IPS-18c (cell line): Measurements from ENCODE around the gene ISLR2.
"Not testable (repeated sequence)": the region's sequence is repeated elsewhere in the genome, so short reads cannot be mapped to it uniquely, and the experiment has no call there.

ENCODE experiments used
- H3K4me3 ChIP-seq: 2 replicates; pipeline ENCODE4 v1.7.0; 2013; ENCODE audit warnings: low read depth, mild to moderate bottlenecking, low read length, moderate library complexity; ENCODE audit not compliant: insufficient read depth
- H3K9me3 ChIP-seq: one replicate; pipeline ENCODE4 v1.6.1; 2013; ENCODE audit warnings: mild to moderate bottlenecking, low read length, moderate library complexity; ENCODE audit not compliant: control insufficient read depth, insufficient read depth

The ISLR2 gene

DNA sequence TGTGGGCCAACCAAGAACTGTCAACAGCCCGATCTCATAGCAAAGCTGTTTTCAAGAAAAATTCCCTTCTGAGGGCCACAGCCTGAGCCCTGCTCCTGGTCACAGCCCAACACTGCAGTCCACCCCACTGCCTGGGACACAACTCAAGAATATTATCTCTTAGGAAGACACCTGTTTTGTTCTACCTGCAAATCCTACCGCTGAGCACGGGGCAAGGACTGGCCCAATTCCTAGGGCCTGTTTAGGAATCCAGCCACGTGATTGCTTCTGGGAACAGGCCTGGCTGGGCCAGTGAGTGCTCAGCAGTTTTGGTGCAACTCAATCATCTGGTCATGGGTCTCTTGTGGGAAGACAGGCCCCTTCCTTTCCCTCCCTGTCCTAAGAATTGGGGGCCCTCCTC lies 8.3 kb downstream of the ISLR2 start:
- H3K9me3 ChIP-seq, result peaks cover 4% of the 10 kb centered on the region
- no peak overlapping the region for H3K4me3 ChIP-seq

DNA sequence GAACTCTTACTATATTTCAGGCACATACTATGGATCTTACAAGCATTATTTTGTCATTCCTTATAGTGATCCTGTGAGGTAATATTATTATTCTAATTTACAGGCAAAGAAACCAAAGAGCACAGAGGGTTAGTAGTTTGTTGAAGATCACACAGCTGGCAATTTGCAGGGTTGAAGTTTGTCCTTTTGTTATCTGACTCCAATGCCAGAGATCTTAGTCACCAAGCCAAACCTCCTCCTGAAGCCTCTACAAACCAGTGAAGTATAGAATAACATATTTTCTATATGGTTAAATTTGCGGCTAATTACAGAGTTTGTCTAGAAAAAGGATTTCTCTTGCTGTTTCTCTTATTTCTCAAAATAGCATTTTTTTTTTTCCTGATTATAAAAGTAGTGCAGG lies 11.2 kb downstream of the ISLR2 start:
- Histone ChIP-seq H3K4me3 (no peak overlapping the region), H3K9me3 (peaks cover 2% of the 10 kb centered on the region)

DNA sequence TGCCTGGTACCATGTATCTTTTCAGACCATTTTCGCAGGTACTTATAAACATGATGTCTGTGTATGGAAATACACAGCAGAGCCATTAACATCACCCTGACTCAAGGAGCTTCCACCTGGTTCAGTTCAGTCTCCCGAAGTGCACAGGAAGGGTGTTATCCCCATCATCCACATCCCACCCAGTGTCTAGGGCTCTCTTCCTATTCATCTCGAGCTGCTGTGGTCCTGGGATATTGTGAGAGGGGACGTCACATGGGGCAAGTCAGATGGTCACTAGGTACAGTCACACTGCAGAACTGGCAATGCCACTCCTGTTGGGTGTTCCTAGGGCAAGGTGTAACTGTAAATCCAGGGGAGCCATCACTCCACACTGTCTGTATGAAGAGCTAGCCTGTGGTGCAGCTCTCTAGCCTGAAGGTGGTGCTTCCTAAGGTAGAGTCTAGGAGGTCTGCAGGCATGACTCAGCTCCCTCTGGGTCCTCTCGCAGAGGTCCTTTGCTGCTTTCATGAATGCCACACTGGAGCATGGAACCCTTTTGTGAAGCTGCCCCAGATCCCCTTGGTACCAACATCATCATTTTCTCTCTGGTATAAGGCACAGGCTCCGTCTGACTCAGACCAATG lies 13.9 kb downstream of the ISLR2 start:
- Histone ChIP-seq H3K9me3 (no peaks in the 10 kb centered on the region), H3K4me3 (no peak overlapping the region)

DNA sequence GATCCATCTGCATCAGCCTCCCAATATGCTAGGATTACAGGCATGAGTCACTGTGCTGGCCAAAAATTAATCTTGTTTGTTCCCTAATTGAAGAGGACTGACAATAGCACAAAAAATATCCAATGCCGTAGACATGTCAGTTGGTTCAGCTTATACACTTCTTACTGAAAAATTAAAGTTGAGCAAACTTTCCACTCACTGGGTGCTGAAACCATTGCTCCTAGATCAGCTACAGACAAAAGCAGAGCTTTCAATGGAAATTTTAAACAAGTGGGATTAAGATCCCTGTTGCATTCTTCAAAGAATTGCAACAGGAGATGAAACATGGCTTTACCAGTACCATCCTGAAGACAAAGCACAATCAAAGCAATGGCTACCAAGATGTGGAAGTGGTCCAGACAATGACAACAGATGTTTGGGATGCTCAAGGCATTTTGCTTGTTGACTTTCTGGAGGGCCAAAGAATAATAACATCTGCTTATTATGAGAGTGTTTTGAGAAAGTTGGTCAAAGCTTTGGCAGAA lies 16.0 kb downstream of the ISLR2 start:
- no peaks in the 10 kb centered on the region for H3K9me3 ChIP-seq
- H3K4me3 ChIP-seq, result no peak overlapping the region

DNA sequence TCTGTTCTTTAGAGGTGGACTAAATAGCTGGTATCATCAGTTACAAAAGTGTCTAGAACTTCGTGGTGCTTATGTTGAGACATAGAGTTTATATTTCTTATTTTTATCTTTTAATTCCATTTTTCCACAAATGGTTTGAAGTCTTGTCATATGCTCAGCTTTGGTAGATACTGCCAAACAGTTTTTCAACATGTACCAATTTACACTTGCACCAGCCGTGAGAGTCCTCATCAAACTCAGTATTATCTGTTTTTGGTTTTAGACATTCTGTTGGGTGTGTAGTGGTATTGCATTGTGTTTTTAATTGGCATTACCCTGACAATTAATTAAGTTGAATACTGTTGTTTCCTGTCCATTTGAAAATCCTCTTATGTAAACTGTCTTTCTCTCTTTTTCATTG lies 16.7 kb downstream of the ISLR2 start:
- Histone ChIP-seq H3K4me3 (no peak overlapping the region), H3K9me3 (no peaks in the 10 kb centered on the region)

DNA sequence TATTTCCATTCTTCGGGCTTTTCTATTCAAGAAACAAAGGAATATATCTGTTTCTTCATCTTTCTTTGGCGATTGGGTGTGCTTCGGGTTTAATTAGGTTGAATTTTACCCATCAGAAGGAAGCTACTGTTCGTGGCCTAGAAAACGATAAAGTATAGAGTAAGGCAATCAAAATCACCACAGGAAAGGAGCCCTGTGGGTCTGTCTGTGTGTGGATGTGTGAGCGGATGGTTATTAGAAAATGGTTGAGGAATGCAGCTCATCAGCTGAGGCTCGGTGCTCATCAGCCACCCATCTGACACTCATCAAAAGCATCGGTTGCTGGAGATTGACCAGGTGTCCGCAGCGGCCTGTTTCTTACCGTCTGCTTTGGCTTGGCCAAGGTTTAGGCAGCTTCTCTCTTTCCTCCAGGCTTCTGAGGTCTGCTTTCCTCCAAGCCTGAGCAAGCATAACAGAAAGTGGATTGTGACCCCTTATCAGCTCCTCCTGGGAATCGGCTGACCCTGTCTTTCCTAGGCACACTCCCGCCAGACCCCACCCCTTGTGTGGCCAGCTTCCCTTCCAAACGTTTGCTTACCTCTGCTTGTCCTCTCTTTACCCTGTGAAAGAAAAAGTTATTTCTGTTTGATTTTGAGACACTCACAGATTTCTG lies 25.5 kb downstream of the ISLR2 start:
- no peak overlapping the region for H3K4me3 ChIP-seq
- H3K9me3 ChIP-seq, result no peaks in the 10 kb centered on the region

DNA sequence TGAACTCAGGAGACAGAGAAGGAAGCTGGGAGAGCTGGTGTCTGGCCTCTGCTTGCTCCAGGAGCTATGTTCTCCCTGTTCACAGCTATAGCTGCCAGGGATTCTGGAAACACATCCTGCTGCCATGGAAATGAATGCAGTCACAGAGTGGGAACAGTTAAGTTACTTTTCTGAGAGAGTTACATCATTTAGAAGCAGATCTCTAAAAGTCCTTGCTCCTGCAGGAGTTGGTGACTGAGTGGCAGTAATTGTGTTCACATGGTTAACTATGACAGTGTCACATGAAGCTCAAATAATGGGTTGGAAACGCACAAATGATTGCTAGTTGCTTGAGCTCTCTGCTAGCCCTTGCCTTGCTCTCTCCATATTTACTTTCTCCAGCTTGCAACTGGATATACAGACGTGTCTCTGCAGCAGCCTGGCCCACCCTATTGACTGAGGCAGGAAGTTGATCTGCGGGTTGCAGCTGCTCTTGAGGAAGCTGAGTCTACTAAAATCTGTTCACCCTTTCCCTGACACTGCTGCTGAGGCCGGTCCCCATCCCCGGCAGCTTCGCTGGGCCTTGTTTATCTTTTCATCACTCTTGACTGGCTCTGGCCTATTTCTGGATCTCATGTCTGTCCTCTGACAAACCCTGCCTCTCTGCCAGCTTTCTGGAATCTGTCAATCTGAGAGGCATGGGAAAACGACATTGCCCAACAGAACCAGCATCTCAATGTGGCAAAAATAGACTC lies 26.5 kb downstream of the ISLR2 start:
- no peaks in the 10 kb centered on the region for H3K9me3 ChIP-seq
- no peak overlapping the region for H3K4me3 ChIP-seq

DNA sequence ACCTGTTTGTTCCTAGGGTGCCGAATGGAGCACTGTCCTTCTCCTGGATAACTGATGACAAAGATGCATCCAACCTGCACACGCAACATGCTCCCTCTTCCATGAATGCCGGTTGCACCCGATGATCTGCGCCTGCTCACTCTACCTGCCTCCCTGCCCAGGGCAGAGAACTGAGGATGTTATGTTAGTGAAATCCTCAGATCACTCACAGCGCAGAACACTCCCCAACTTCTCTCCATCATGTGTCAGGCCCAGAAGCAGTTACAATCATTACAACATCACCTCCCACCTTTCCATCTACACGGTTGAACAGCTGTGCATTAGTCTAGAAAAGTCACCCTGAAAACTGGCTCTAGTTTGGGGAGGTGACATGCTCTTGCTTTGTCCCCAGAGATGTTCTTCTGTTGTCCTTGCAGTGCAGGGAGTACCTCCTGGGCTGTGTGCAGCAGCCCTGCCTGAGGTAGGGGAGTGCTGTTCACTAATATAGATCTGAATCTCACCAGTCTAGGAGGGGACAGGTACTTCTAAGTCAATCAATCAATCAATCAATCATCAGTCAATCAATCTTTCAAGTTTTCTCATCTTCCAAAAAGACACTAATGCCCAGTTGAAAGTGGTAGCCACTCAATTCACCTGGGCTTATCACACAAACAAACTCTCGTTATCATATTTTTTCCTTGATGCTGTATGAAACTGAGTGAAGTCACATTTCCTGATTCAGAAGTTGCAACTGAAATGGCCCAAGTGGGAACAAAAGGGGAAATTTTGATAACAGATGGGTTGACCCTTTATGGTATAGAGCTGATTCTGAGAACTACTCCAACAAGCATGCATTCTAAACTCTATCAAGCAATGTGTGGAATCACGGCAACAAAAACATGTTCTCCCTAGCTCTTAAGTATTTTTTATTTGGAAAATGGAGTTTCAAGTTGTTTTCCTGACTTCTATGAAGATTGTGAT lies 27.8 kb downstream of the ISLR2 start:
- H3K9me3 ChIP-seq, result no peaks in the 10 kb centered on the region

DNA sequence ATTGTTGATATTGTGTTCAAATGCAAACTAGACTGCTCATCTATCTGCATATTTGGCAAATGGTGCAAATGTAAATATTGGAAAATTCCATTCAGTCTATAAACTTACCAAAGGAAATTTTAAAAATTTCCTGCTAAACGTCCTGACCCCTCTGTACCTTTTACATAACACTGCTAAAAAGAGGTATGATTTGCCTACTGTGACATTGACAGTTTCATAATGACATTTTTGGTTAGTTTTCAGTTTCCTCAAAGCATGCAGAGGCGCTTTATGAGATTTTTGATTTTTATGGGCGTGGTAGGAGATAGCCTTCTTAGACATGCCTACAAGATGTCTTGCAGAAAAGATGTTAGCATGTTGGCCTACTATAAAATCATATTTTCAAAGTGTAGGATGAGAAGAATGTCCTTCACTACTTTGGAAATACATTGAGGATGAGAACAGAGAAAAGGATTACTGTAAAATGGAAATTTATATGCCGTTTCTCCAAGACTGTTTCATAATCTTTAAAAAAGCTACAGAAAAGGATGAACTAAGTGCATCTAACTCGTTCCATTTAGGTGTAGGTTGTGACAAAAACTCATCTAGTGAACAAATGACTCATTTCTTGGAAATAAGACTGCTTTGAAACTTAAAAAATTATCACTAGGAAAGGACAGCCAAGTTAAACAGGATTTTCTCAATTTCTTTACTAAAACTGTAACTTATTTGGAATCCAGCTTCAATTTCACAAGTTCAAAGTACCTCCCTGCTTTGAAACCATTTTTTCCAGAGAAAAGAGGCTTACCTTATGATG lies 28.7 kb downstream of the ISLR2 start:
- no peak overlapping the region for H3K4me3 ChIP-seq
- no peaks in the 10 kb centered on the region for H3K9me3 ChIP-seq

More for the DNA sequence above, 27.8 kb downstream of the ISLR2 start:
- H3K4me3 ChIP-seq, result no peak overlapping the region

DNA sequence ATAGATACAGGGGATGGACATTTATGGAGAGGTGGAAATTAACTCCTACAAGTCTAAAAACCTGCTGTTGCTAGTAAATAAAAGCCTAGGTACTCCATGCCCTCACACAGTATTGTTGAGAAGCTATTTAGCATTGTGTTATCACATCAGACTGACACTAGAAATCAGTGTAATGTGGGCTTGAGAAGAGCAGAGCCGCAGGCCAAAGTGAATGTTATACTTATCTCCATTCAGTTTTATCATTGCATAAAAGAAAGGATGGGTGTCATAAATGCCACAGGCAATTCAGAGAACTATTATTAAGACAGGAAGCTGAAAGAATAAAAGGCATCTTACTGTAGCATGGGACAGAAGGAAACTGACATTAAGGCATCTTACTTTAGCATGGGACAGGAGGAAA lies 29.4 kb downstream of the ISLR2 start:
- no peak overlapping the region for H3K4me3 ChIP-seq
- no peaks in the 10 kb centered on the region for H3K9me3 ChIP-seq

DNA sequence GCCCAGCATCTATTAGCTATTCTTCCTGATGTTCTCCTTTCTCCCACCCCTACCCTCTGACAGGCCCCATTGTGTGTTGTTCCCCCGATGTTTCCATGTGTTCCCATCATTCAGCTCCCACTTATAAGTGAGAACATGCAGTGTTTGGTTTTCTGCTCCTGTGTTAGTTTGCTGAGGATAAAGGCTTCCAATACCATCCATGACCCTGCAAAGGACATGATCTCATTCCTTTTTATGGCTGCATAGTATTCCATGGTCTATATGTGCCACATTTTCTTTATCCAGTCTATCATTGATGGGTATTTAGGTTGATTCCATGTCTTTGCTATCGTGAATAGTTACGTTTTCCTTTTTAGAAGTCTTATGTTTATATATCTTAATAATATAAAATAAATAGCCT lies 30.0 kb downstream of the ISLR2 start:
- H3K4me3 ChIP-seq, H3K9me3 ChIP-seq: not testable (repeated sequence)

DNA sequence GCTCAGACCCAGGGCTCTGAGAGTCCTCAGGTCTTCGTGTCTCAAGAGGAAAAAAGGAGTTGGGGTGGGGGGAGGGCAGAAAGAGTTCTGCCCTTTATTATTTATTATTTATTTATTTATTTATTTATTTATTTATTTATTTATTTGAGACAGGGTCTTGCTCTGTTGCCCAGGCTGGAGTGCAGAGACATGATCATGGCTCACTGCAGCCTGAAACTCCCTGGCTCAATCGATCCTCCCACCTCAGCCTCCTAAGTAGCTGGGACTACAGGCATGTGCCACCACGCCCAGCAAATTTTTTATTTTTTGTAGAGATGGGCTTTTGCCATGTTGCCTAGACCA lies 31.8 kb downstream of the ISLR2 start:
- not testable (repeated sequence) for H3K9me3 ChIP-seq, H3K4me3 ChIP-seq

DNA sequence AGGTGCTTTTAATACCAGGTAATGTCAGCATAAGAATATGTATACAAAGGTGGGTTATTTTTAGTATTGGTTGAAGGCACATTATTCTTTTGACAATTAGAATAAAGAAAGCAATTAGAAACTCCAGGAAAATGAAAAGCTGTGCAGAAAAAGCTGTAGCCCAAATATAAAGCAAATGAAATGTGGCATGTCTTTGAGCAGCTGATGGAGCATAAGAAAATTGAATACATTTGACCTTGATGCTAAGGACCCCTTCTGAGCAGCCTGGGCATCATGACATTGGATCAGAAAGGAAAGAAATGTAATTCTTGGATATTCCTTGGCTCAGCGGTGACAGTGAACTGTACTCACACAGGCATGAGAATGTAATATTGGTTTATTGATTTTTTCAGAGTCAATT lies 35.1 kb downstream of the ISLR2 start:
- no peak overlapping the region for H3K4me3 ChIP-seq
- H3K9me3 ChIP-seq, result no peaks in the 10 kb centered on the region

DNA sequence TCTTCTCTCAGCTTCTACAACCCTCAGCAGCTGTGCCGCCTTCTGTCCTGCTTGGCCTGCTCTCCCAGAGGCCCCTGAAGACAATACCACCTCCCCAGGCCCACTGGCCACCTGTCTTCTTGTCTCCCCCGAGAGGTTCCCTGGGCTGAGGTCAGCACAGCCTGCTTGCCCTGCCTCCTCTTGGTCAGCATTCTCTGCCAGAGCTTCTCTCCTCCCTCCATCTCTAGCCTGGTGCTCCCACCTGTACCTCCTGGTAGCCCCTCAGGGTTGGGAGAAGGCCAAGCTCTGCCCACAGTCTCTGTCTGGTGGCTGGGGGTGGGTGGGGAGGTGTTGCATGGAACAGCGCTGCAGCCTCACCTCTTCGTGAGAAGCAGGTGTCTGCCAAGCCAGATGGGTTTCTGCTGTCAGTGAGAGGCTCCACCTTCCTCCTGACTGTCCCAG lies 37.5 kb downstream of the ISLR2 start:
- Histone ChIP-seq H3K9me3 (no peaks in the 10 kb centered on the region), H3K4me3 (no peak overlapping the region)

DNA sequence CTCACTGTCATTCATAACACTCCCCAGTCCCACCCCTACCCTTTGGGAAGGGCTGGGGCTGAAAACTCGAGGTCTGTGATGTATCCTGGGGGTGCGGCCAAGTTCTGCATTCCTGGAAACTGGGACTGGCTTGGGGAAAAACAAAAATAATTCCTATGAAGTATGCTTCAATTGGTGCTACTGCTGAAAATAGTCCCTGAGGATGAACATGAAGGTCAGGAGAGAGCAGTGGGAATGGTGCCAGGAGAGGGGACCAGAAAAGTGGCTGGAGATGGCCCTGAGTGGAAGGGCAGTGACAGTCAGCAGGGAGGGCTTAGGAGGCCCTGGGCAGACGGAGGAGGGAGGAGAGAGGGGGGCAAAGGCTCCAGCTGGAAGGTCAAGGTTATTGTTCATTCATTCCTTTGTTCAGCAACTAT lies 38.3 kb downstream of the ISLR2 start:
- no peaks in the 10 kb centered on the region for H3K9me3 ChIP-seq
- H3K4me3 ChIP-seq, result no peak overlapping the region

DNA sequence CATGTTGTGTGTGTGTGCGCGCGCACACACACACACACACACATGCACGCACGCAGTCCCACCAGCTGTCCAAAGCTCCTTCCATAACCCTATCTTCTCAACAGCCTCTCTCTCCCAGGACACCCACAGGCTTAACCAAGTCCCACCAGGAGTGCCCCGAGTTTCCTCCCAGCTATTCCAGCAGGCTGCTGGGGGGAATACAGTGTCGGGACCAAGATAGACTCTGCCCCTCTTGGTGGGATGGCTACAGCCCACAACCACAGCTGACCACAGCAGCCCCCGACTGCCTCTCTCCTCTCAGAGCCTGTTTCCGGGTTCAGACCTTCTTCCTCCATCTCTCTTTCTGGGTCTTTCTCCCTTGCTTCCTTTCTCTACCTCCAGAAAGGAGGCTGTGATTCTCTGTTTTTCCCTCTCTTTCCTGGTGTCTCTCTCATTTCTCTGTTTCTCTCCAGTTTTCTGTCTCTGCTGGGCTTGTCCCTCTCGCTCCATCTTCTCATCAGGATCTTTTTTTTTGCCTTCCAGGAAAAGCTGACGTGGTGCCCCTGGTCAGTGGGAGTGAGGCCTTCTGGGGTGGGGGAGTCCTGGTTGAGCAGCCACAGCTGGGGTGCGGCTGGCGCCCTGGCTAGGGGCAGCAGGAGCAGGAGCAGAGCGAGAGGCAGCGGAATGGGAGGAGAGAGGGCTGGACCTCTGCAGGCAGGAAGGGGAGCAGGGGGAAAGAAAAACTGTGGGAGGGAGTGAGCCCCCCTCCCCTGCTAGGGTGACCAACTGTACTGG lies 39.9 kb downstream of the ISLR2 start:
- no peaks in the 10 kb centered on the region for H3K9me3 ChIP-seq

More for the DNA sequence above, 39.9 kb downstream of the ISLR2 start:
- H3K4me3 ChIP-seq, result no peak overlapping the region
